SK-N-SH treated with all-trans-retinoic acid at 6 μM for 48 hours (cell line): ENCODE data around the gene ZSWIM6.

Experiments
- CREB5 ChIP-seq: fragments of 250-450 bp; sonication (Bioruptor Pico); IDR thresholded peaks from 2 replicates; pipeline ENCODE4 v1.5.1; 2020; ENCODE audit warnings: low read depth, mild to moderate bottlenecking, moderate library complexity
- ESRRG ChIP-seq: fragments of 250-450 bp; sonication (Bioruptor Pico); IDR thresholded peaks from 2 replicates; pipeline ENCODE4 v1.6.1; 2021; ENCODE audit warnings: mild to moderate bottlenecking
- ISL1 ChIP-seq: fragments of 250-450 bp; sonication (Bioruptor Pico); IDR thresholded peaks from 2 replicates; pipeline ENCODE4 v2.1.2; 2022; ENCODE audit warnings: mild to moderate bottlenecking, moderate library complexity
- PATZ1 ChIP-seq: fragments of 250-450 bp; sonication (Bioruptor Pico); IDR thresholded peaks from 2 replicates; pipeline ENCODE4 v1.8.0; 2020; ENCODE audit warnings: mild to moderate bottlenecking, moderate library complexity, borderline replicate concordance
- ZFP3 ChIP-seq: fragments of 250-450 bp; sonication (Bioruptor Pico); IDR thresholded peaks from 2 replicates; pipeline ENCODE4 v1.5.0; 2020; ENCODE audit warnings: mild to moderate bottlenecking, moderate library complexity
- ZNF8 ChIP-seq: fragments of 450-650 bp; formaldehyde crosslinking; IDR thresholded peaks from 2 replicates; pipeline ENCODE4 v1.5.0; 2020; ENCODE audit warnings: mild to moderate bottlenecking, moderate library complexity
- TF ChIP-seq, protein P1 (sequence below): fragments of 250-450 bp; sonication (Bioruptor Pico); IDR thresholded peaks from 2 replicates; pipeline ENCODE4 v1.5.1; 2021; ENCODE audit warnings: mild to moderate bottlenecking, moderate library complexity
- TF ChIP-seq, protein P2 (sequence below): fragments of 250-450 bp; sonication (Bioruptor Pico); IDR thresholded peaks from 2 replicates; pipeline ENCODE4 v1.5.0; 2020; ENCODE audit warnings: mild to moderate bottlenecking, moderate library complexity

- TF ChIP-seq, protein P1, sequence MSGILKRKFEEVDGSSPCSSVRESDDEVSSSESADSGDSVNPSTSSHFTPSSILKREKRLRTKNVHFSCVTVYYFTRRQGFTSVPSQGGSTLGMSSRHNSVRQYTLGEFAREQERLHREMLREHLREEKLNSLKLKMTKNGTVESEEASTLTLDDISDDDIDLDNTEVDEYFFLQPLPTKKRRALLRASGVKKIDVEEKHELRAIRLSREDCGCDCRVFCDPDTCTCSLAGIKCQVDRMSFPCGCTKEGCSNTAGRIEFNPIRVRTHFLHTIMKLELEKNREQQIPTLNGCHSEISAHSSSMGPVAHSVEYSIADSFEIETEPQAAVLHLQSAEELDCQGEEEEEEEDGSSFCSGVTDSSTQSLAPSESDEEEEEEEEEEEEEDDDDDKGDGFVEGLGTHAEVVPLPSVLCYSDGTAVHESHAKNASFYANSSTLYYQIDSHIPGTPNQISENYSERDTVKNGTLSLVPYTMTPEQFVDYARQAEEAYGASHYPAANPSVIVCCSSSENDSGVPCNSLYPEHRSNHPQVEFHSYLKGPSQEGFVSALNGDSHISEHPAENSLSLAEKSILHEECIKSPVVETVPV = no peak
- TF ChIP-seq PATZ1 (no peak), CREB5 (CRISPR knock-in tag) (no peak), ZFP3 (CRISPR knock-in tag) (no peak), ISL1 (no peak), ZNF8 (CRISPR knock-in tag) (no peak), ESRRG (no peak)
- TF ChIP-seq, protein P2, sequence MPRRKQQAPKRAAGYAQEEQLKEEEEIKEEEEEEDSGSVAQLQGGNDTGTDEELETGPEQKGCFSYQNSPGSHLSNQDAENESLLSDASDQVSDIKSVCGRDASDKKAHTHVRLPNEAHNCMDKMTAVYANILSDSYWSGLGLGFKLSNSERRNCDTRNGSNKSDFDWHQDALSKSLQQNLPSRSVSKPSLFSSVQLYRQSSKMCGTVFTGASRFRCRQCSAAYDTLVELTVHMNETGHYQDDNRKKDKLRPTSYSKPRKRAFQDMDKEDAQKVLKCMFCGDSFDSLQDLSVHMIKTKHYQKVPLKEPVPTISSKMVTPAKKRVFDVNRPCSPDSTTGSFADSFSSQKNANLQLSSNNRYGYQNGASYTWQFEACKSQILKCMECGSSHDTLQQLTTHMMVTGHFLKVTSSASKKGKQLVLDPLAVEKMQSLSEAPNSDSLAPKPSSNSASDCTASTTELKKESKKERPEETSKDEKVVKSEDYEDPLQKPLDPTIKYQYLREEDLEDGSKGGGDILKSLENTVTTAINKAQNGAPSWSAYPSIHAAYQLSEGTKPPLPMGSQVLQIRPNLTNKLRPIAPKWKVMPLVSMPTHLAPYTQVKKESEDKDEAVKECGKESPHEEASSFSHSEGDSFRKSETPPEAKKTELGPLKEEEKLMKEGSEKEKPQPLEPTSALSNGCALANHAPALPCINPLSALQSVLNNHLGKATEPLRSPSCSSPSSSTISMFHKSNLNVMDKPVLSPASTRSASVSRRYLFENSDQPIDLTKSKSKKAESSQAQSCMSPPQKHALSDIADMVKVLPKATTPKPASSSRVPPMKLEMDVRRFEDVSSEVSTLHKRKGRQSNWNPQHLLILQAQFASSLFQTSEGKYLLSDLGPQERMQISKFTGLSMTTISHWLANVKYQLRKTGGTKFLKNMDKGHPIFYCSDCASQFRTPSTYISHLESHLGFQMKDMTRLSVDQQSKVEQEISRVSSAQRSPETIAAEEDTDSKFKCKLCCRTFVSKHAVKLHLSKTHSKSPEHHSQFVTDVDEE (CRISPR knock-in tag) = no peak
These were observed 108.0 kb downstream of the ZSWIM6 start for GRCh38 chr5:61440086-61440485.
